GM12878 (cell line): Measurements from ENCODE around the gene ENTREP3. TPM values are rescaled to one million over a fixed set of nuclear protein-coding genes. Genes with fewer than 3 reads are reported as not detected.
A peak's percentile ranks its signal among the peaks of the same experiment; 100 is the strongest.

Experiments used
- BCL11A ChIP-seq: IDR thresholded peaks from 2 replicates; pipeline ENCODE4 v1.6.1; 2011; ENCODE audit warnings: low read depth, low read length
- BHLHE40 ChIP-seq, 2 experiments: fragments of 450-650 bp in 1 of 2; IDR thresholded peaks; 2 replicates each; pipeline ENCODE4 v1.6.1; 2011 to 2017; ENCODE audit warnings: low read depth in 2 of 2, borderline replicate concordance in 1 of 2, improper control_type of control experiment in 1 of 2, low read length in 1 of 2, mild to moderate bottlenecking in 1 of 2
- CEBPZ ChIP-seq: fragments of 150-350 bp; IDR thresholded peaks from 2 replicates; pipeline ENCODE4 v1.6.1; 2016; ENCODE audit warnings: low read depth, low read length
- E4F1 ChIP-seq: fragments of 450-650 bp; IDR thresholded peaks from 2 replicates; pipeline ENCODE4 v1.6.1; 2018; ENCODE audit warnings: borderline replicate concordance, mild to moderate bottlenecking; ENCODE audit not compliant: partially characterized antibody
- ELK1 ChIP-seq: IDR thresholded peaks from 2 replicates; pipeline ENCODE4 v1.6.1; 2012; ENCODE audit warnings: low read depth, low read length, improper control_type of control experiment
- FOXK2 ChIP-seq: fragments of 450-650 bp; IDR thresholded peaks from 2 replicates; pipeline ENCODE4 v1.6.1; 2017; ENCODE audit warnings: mild to moderate bottlenecking, moderate library complexity
- IKZF2 ChIP-seq, 2 experiments: fragments of 450-650 bp; IDR thresholded peaks; 2 replicates each; pipeline ENCODE4 v1.6.1; 2017; ENCODE audit warnings: mild to moderate bottlenecking in 2 of 2, moderate library complexity in 2 of 2
- KLF5 ChIP-seq: fragments of 450-650 bp; IDR thresholded peaks from 2 replicates; pipeline ENCODE4 v1.6.1; 2014; ENCODE audit warnings: mild to moderate bottlenecking; ENCODE audit not compliant: partially characterized antibody
- MTA2 ChIP-seq: fragments of 450-650 bp; IDR thresholded peaks from 2 replicates; pipeline ENCODE4 v1.6.1; 2016; ENCODE audit warnings: low read depth, mild to moderate bottlenecking, moderate library complexity
- NBN ChIP-seq: fragments of 450-650 bp; IDR thresholded peaks from 2 replicates; pipeline ENCODE4 v1.6.1; 2016
- NFYA ChIP-seq: IDR thresholded peaks from 2 replicates; pipeline ENCODE4 v1.6.1; 2011; ENCODE audit warnings: low read depth, mild to moderate bottlenecking, low read length, improper control_type of control experiment, borderline replicate concordance
- PAX8 ChIP-seq: fragments of 450-650 bp; IDR thresholded peaks from 2 replicates; pipeline ENCODE4 v1.6.1; 2017; ENCODE audit warnings: mild to moderate bottlenecking, moderate library complexity
- PBX3 ChIP-seq: IDR thresholded peaks from 2 replicates; pipeline ENCODE4 v1.6.1; 2011; ENCODE audit warnings: mild to moderate bottlenecking, low read depth, low read length, moderate library complexity; ENCODE audit not compliant: insufficient replicate concordance
- POLR2A ChIP-seq: IDR thresholded peaks from 2 replicates; pipeline ENCODE4 v1.6.1; 2011; ENCODE audit warnings: low read depth, mild to moderate bottlenecking, low read length
- RCOR1 ChIP-seq: conservative IDR thresholded peaks from 2 replicates; pipeline ENCODE4 v1.6.1; 2012; ENCODE audit warnings: low read depth, low read length, improper control_type of control experiment
- SIN3A ChIP-seq: IDR thresholded peaks from 2 replicates; pipeline ENCODE4 v1.6.1; 2012; ENCODE audit warnings: low read depth, low read length, improper control_type of control experiment
- SKIL ChIP-seq: fragments of 450-650 bp; IDR thresholded peaks from 2 replicates; pipeline ENCODE4 v1.6.1; 2017; ENCODE audit warnings: mild to moderate bottlenecking, low read depth, inconsistent platforms; ENCODE audit not compliant: poor library complexity, severe bottlenecking
- SMAD5 ChIP-seq: IDR thresholded peaks from 2 replicates; pipeline ENCODE4 v1.6.1; 2016; ENCODE audit warnings: antibody characterized with exemption, low read depth
- TAF1 ChIP-seq: IDR thresholded peaks from 2 replicates; pipeline ENCODE4 v1.6.1; 2011; ENCODE audit warnings: mild to moderate bottlenecking, low read depth, low read length, borderline replicate concordance
- ZNF207 ChIP-seq: fragments of 450-650 bp; IDR thresholded peaks from 2 replicates; pipeline ENCODE4 v1.6.1; 2014; ENCODE audit warnings: antibody characterized with exemption, mild to moderate bottlenecking, borderline replicate concordance
- polyA plus RNA-seq, 11 experiments: library from polyadenylated mRNA; depleted of rRNA in 4 of 11; unstranded in 6 of 11; stranded (reverse) in 5 of 11; fragments of >200 nt; fragmentation: Nextera tagmentation in 4 of 11; fragmentation: Illumina TruSeq in 1 of 11; extraction: Ambion mirVana in 4 of 11; extraction: Trizol in 1 of 11; gene quantifications; 1 replicate in 1 of 11; 2 replicates in 10 of 11; pipeline versions ENCODE4 v1.2.1 to v1.2.3, GENCODE V29; 2011 to 2016; ENCODE audit warnings: inconsistent platforms in 2 of 11, missing spikeins in 2 of 11, low read depth in 1 of 11
- total RNA-seq, 4 experiments: library from RNA; depleted of rRNA in 3 of 4; stranded (reverse); fragments of >200 nt in 3 of 4; fragmentation: Illumina TruSeq in 1 of 4; extraction: Trizol in 1 of 4; gene quantifications; 2 replicates each; pipeline versions ENCODE4 v1.2.1 to v1.2.3, GENCODE V29; 2013 to 2021

Gene ENTREP3
- total and polyA plus RNA-seq, 10 of the 15 experiments (the other 5 are each of a cell fraction or from before 2014, with no cell fraction given), result 1.7 to 31.8 (median 3.9) TPM

- TF ChIP-seq PBX3 (no peak), SKIL (no peak), TAF1 (peak; percentile 62; the same call in 1 of the 2 replicates), POLR2A (peak; percentile 79), BHLHE40 (IDR thresholded peaks at IDR 0.05; ENCODE audit: borderline replicate concordance in 1 of 2, low read depth in 2 of 2, low read length in 1 of 2) (peak; percentile 11 to 35; a peak in 1 of 4 replicates), E4F1 (no peak), KLF5 (no peak), NFYA (no peak), SMAD5 (peak; percentile 58; the same call in 1 of the 2 replicates), CEBPZ (no peak), ZNF207 (0 out of 2 replicates have a peak, but pooled peaks have one; percentile 60), IKZF2 (IDR thresholded peaks at IDR 0.05) (0 out of 4 replicates have a peak, but pooled peaks of 1 of the 2 experiments have one; percentile 6), FOXK2 (no peak), SIN3A (no peak), MTA2 (peak; percentile 17; the same call in 1 of the 2 replicates), BCL11A (no peak), ELK1 (0 out of 2 replicates have a peak, but pooled peaks have one; percentile 55), RCOR1 (no peak), PAX8 (no peak), NBN (peak; percentile 45; the same call in 1 of the 2 replicates)
These were observed at the start of gene ENTREP3 (continued) for GRCh38 chr1:155255243-155256007.
